Bronchial epithelial cell (primary cell): Measurements from ENCODE around the gene PLXNA4. TPM values are rescaled to one million over a fixed set of nuclear protein-coding genes. Genes with fewer than 3 reads are reported as not detected.
A peak's percentile ranks its signal among the peaks of the same experiment; 100 is the strongest.

Experiments used
- DNase-seq: peaks from one replicate; pipeline ENCODE4 v3.0.0-alpha.2; 2010; ENCODE audit warnings: low read depth
- FAIRE-seq: peaks from 2 replicates; lab custom pipeline; 2011; peaks lifted over from hg19 to GRCh38; lab: Jason Lieb, UNC
- H3K27me3 ChIP-seq: 2 replicates; pipeline ENCODE4 v1.5.1; 2011; ENCODE audit warnings: low read length; ENCODE audit not compliant: control insufficient read depth, insufficient read depth
- H3K36me3 ChIP-seq: 2 replicates; pipeline ENCODE4 v1.5.1; 2011; ENCODE audit warnings: low read length; ENCODE audit not compliant: control insufficient read depth, insufficient read depth
- H3K4me3 ChIP-seq: 2 replicates; pipeline ENCODE4 v1.5.1; 2011; ENCODE audit warnings: mild to moderate bottlenecking, low read depth, low read length, control low read depth
- CTCF ChIP-seq: IDR thresholded peaks from 2 replicates; pipeline ENCODE4 v1.5.1; 2011; ENCODE audit warnings: mild to moderate bottlenecking, moderate library complexity, low read length, control low read depth, inconsistent platforms; ENCODE audit not compliant: insufficient read depth, severe bottlenecking
- total RNA-seq: library from RNA; depleted of rRNA; stranded (reverse); fragments of >200 nt; gene quantifications from 2 replicates; pipeline ENCODE4 v1.2.1, GENCODE V29; 2014

PLXNA4 gene
- total RNA-seq, 1 donor from 2014 or later = under 0.01 TPM

GRCh38 chr7:132347123-132347522 lies 229.1 kb downstream of the PLXNA4 start:
- no peaks in the 10 kb centered on the region for H3K27me3 ChIP-seq

DNA sequence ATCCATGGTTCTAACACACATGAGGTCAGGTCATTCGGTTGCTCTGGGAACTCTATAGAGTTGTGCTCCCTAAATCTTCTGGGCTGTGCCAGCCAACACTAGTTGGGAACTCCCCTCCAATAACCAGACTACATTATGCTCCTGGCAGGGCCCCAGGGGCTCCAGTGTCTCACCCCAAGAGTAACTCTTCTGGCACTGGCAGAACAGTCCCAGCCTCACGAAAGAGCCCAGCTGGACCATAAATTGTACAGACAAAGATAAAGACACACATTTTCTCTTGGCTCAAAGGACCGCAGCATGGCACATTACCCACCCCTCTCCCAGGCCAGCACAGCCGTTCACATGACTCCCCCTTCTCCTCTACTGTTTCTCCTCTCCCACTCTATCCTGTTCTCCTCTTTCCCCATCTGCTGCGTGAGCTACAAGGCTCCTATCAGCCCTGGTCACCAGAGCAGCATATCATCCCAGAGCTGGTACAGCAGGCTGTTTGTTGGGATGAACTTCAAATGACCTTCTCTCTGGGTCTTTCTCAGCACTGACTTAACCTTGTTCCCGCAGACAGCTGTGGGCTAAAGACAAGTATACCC lies 230.6 kb downstream of the PLXNA4 start:
- H3K4me3 ChIP-seq = no peak overlapping the region
- H3K27me3 ChIP-seq = no peaks in the 10 kb centered on the region
- DNase-seq (no peak), FAIRE-seq (no peak)
- no peak for TF ChIP-seq CTCF
- H3K36me3 ChIP-seq = no peaks in the 10 kb centered on the region

More at GRCh38 chr7:132347123-132347522, 229.1 kb downstream of the PLXNA4 start:
- DNase-seq (no peak), FAIRE-seq (no peak)
- no peak overlapping the region for H3K4me3 ChIP-seq
- no peaks in the 10 kb centered on the region for H3K36me3 ChIP-seq
- no peak for TF ChIP-seq CTCF

- FAIRE-seq (no peak), DNase-seq (no peak)
- no peaks in the 10 kb centered on the region for H3K36me3 ChIP-seq
- no peak for TF ChIP-seq CTCF
- no peaks in the 10 kb centered on the region for H3K27me3 ChIP-seq
- no peak overlapping the region for H3K4me3 ChIP-seq
Observed at GRCh38 chr7:132345030-132345429, 231.2 kb downstream of the PLXNA4 start.

DNA sequence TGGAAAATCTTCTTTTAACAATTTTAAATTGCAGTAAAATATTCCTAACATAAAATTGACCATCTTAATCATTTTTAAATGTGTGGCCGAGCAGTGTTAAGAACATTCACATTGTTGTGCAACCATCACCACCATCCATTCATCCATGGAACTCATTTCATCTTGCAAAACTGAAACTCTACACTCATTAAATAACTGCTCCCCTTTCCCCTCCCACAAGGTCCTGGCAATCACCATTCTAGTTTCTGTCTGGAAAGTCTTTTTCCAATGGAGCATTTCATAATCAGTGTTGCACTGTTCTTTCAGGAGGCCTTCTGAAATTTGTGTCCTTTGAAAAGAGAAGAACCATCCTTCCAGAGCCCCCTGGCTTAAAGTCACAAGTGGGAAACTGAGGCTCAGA lies 233.1 kb downstream of the PLXNA4 start:
- no peak for TF ChIP-seq CTCF
- no peak for DNase-seq
- H3K27me3 ChIP-seq = no peaks in the 10 kb centered on the region
- no peak for FAIRE-seq
- no peak overlapping the region for H3K4me3 ChIP-seq
- no peaks in the 10 kb centered on the region for H3K36me3 ChIP-seq

GRCh38 chr7:132337450-132338080 lies 238.7 kb downstream of the PLXNA4 start:
- DNase-seq (peak; percentile 7), FAIRE-seq (no peak)
- H3K4me3 ChIP-seq = no peak overlapping the region
- no peaks in the 10 kb centered on the region for H3K36me3 ChIP-seq
- no peaks in the 10 kb centered on the region for H3K27me3 ChIP-seq
- TF ChIP-seq CTCF = no peak

DNA sequence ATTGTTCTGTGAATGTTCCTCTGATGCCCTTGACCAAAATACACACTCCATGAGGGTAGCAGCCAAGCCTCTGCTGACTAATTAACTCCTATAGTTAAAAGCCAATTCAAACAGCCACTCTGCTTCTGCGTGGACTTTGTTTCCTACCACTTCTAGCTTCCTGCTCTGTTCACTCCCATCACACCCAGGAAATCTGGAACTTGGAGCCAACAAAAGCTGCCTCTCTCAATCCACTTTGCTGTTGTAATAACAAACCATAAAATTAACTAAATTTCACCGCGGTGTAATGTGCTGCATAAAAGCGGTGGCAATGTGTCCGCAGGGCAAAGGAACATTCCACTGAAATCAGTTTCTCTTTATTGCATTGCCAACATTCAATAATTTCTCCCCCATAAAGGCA lies 239.5 kb downstream of the PLXNA4 start:
- Histone ChIP-seq H3K36me3 (no peaks in the 10 kb centered on the region), H3K27me3 (no peaks in the 10 kb centered on the region), H3K4me3 (no peak overlapping the region)
- TF ChIP-seq CTCF = no peak
- FAIRE-seq (no peak), DNase-seq (no peak)
